ENCODE measurements around the gene AMACR.
A peak's percentile ranks its signal among the peaks of the same experiment; 100 is the strongest.

The AMACR gene

GRCh38 chr5:34007201-34007620, 639 bp downstream of the AMACR start:
- DNase-seq (ENCODE audit: low spot score): peak; percentile 34

GRCh38 chr5:34005681-34006080, 2.2 kb downstream of the AMACR start:
- no peak for DNase-seq (ENCODE audit: low spot score)

- DNase-seq (ENCODE audit: low spot score): no peak
Measured at GRCh38 chr5:34005211-34005610, 2.6 kb downstream of the AMACR start.

- DNase-seq (ENCODE audit: low spot score): no peak
Measured at GRCh38 chr5:34003941-34004340, 3.9 kb downstream of the AMACR start.

- no peak for DNase-seq (ENCODE audit: low spot score)
Measured at GRCh38 chr5:34002629-34003328, 5.1 kb downstream of the AMACR start.

- no peak for DNase-seq (ENCODE audit: low spot score)
Measured at GRCh38 chr5:34001241-34001841, 6.5 kb downstream of the AMACR start.

GRCh38 chr5:33999978-34000377, 7.9 kb downstream of the AMACR start:
- DNase-seq (ENCODE audit: low spot score): no peak

- peak; percentile 59 for DNase-seq (ENCODE audit: low spot score)
Measured at GRCh38 chr5:33997331-33997983, 10.4 kb downstream of the AMACR start.

GRCh38 chr5:33995865-33996264, 12.0 kb downstream of the AMACR start:
- no peak for DNase-seq (ENCODE audit: low spot score)

GRCh38 chr5:33994845-33995244, 13.0 kb downstream of the AMACR start:
- DNase-seq (ENCODE audit: low spot score): peak; percentile 52

- DNase-seq (ENCODE audit: low spot score): no peak
Measured at GRCh38 chr5:33992864-33993263, 15.0 kb downstream of the AMACR start.

- no peak for DNase-seq (ENCODE audit: low spot score)
Measured at GRCh38 chr5:33985447-33985846, 22.4 kb downstream of the AMACR start.

GRCh38 chr5:33984671-33985124, 23.2 kb downstream of the AMACR start, which contains the start of gene SLC45A2:
Gene SLC45A2, minus strand, starts transcription at chr5:33984693. Its CDS starts 110 bp downstream, at chr5:33984583.
- DNase-seq (ENCODE audit: low spot score): no peak

- no peak for DNase-seq (ENCODE audit: low spot score)
Measured at GRCh38 chr5:33984178-33984577, 23.7 kb downstream of the AMACR start.

GRCh38 chr5:33981408-33982162, 26.3 kb downstream of the AMACR start:
- DNase-seq (ENCODE audit: low spot score): no peak

- DNase-seq (ENCODE audit: low spot score): no peak
Measured at GRCh38 chr5:33980030-33980429, 27.8 kb downstream of the AMACR start.

- no peak for DNase-seq (ENCODE audit: low spot score)
Measured at GRCh38 chr5:33978306-33978705, 29.5 kb downstream of the AMACR start.

GRCh38 chr5:33976307-33976706, 31.5 kb downstream of the AMACR start:
- DNase-seq (ENCODE audit: low spot score): no peak

GRCh38 chr5:33975852-33976251, 32.0 kb downstream of the AMACR start:
- DNase-seq (ENCODE audit: low spot score): no peak

GRCh38 chr5:33973271-33973670, 34.6 kb downstream of the AMACR start:
- DNase-seq (ENCODE audit: low spot score): no peak

- peak; percentile 70 for DNase-seq (ENCODE audit: low spot score)
Measured at GRCh38 chr5:33969572-33970452, 38.0 kb downstream of the AMACR start.
